Measurements from ENCODE around the gene KRT20.

DNA sequence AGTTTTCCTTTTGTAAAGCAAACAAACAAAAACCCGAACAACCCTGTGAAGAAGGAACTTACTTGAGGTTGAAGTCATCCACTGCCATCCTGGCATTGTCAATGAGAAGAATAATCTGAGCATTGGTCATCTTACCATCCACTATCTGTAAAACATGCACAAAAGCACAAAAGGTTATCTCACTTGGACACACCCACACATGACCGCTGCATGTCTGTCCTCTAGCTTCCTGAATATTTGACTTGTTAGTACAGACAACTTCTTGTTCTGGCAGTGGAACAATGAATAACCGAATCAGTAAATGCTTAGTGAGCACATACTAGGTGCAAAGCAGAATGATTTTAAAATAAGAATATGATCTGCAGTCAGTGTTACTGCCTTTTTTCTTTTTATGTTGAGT is 46.3 kb upstream of the KRT20 start:
- TF ChIP-seq, protein P1, sequence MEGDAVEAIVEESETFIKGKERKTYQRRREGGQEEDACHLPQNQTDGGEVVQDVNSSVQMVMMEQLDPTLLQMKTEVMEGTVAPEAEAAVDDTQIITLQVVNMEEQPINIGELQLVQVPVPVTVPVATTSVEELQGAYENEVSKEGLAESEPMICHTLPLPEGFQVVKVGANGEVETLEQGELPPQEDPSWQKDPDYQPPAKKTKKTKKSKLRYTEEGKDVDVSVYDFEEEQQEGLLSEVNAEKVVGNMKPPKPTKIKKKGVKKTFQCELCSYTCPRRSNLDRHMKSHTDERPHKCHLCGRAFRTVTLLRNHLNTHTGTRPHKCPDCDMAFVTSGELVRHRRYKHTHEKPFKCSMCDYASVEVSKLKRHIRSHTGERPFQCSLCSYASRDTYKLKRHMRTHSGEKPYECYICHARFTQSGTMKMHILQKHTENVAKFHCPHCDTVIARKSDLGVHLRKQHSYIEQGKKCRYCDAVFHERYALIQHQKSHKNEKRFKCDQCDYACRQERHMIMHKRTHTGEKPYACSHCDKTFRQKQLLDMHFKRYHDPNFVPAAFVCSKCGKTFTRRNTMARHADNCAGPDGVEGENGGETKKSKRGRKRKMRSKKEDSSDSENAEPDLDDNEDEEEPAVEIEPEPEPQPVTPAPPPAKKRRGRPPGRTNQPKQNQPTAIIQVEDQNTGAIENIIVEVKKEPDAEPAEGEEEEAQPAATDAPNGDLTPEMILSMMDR (conservative IDR thresholded peaks at IDR 0.05), result no peak
- no peak for TF ChIP-seq EZH2 (IDR thresholded peaks at IDR 0.05; ENCODE audit: low read depth)

Measured in PC-9 (cell line).